ENCODE data around the gene AQP12B. TPM values are rescaled to one million over a fixed set of nuclear protein-coding genes. Genes with fewer than 3 reads are reported as not detected.

Gene AQP12B
- total and polyA plus RNA-seq, 2 donors from 2014 or later = not detected

GRCh38 chr2:240628808-240629618 is 53.7 kb downstream of the AQP12B start:
- no peak for TF ChIP-seq CTCF (IDR thresholded peaks at IDR 0.05; ENCODE audit: borderline replicate concordance, extremely low read depth, insufficient read depth)
- DNase-seq (peak in 2 of 5 donors; percentile 43 to 58), FAIRE-seq (no peak)
- Histone ChIP-seq H3K9me3 (ENCODE audit: control insufficient read depth in 2 of 3, insufficient read depth in 1 of 3, low read length in 3 of 3) (peaks cover 0 to 3% (median 0%) of the 10 kb centered on the region in 3 donors), H3K36me3 (ENCODE audit: control insufficient read depth in 2 of 3, insufficient read depth in 3 of 3, low read length in 3 of 3) (no peaks in the 10 kb centered on the region), H3K27me3 (ENCODE audit: control insufficient read depth, insufficient read depth, low read length) (no peaks in the 10 kb centered on the region), H3K4me1 (ENCODE audit: control insufficient read depth in 2 of 3, insufficient read depth in 2 of 3, low read depth in 1 of 3, low read length in 3 of 3) (no peaks in the 10 kb centered on the region), H3K4me3 (ENCODE audit: low read length in 3 of 3) (no peak overlapping the region), H3K9ac (ENCODE audit: low read length in 3 of 3) (no peak overlapping the region), H3K27ac (ENCODE audit: low read depth in 2 of 2, low read length in 2 of 2) (no peak overlapping the region)
- intact Hi-C loops (cut with DNase I) = no loop called here

GRCh38 chr2:240628507-240628807 is 54.2 kb downstream of the AQP12B start:
- Histone ChIP-seq H3K27me3 (ENCODE audit: control insufficient read depth, insufficient read depth, low read length) (no peaks in the 10 kb centered on the region), H3K4me1 (ENCODE audit: control insufficient read depth in 2 of 3, insufficient read depth in 2 of 3, low read depth in 1 of 3, low read length in 3 of 3) (no peaks in the 10 kb centered on the region), H3K27ac (ENCODE audit: low read depth in 2 of 2, low read length in 2 of 2) (no peak overlapping the region), H3K36me3 (ENCODE audit: control insufficient read depth in 2 of 3, insufficient read depth in 3 of 3, low read length in 3 of 3) (no peaks in the 10 kb centered on the region), H3K9ac (ENCODE audit: low read length in 3 of 3) (no peak overlapping the region), H3K4me3 (ENCODE audit: low read length in 3 of 3) (no peak overlapping the region), H3K9me3 (ENCODE audit: control insufficient read depth in 2 of 3, insufficient read depth in 1 of 3, low read length in 3 of 3) (no peaks in the 10 kb centered on the region)
- no peak for DNase-seq
- no peak for FAIRE-seq
- no peak for TF ChIP-seq CTCF (IDR thresholded peaks at IDR 0.05; ENCODE audit: borderline replicate concordance, extremely low read depth, insufficient read depth)
- intact Hi-C loops (cut with DNase I) = no loop called here

- Histone ChIP-seq H3K4me1 (ENCODE audit: control insufficient read depth in 2 of 3, insufficient read depth in 2 of 3, low read depth in 1 of 3, low read length in 3 of 3) (no peaks in the 10 kb centered on the region), H3K27ac (ENCODE audit: low read depth in 2 of 2, low read length in 2 of 2) (no peak overlapping the region), H3K36me3 (ENCODE audit: control insufficient read depth in 2 of 3, insufficient read depth in 3 of 3, low read length in 3 of 3) (no peaks in the 10 kb centered on the region), H3K4me3 (ENCODE audit: low read length in 3 of 3) (no peak overlapping the region), H3K27me3 (ENCODE audit: control insufficient read depth, insufficient read depth, low read length) (no peaks in the 10 kb centered on the region), H3K9me3 (ENCODE audit: control insufficient read depth in 2 of 3, insufficient read depth in 1 of 3, low read length in 3 of 3) (no peaks in the 10 kb centered on the region), H3K9ac (ENCODE audit: low read length in 3 of 3) (no peak overlapping the region)
- intact Hi-C loops (cut with DNase I) = no loop called here
- DNase-seq = peak in 2 of 5 donors; percentile 25 to 61
- FAIRE-seq = no peak
- TF ChIP-seq CTCF (IDR thresholded peaks at IDR 0.05; ENCODE audit: borderline replicate concordance, extremely low read depth, insufficient read depth) = no peak
Measured at GRCh38 chr2:240627736-240628506, 54.8 kb downstream of the AQP12B start.
